Activated CD4-positive, alpha-beta T cell treated with anti-CD3 and anti-CD28 coated beads, Interleukin-2, amount 10 ng/mL, durations not matched to agents 7 days and 5 days (primary cell): Measurements from ENCODE around the gene TTC23. TPM values are rescaled to one million over a fixed set of nuclear protein-coding genes. Genes with fewer than 3 reads are reported as not detected.

Experiments used
- CTCF ChIA-PET: fragments of 350-600 bp; sonication (Branson Sonifier 250); formaldehyde crosslinking; loops from one replicate; lab custom pipeline; 2021; ENCODE audit warnings: antibody characterized with exemption; lab: Charles Lee
- POLR2A ChIA-PET: fragments of 350-600 bp; sonication (Branson Sonifier 250); formaldehyde crosslinking; loops from one replicate; lab custom pipeline; 2021; ENCODE audit warnings: antibody characterized with exemption; lab: Charles Lee
- DNase-seq: peaks from one replicate; pipeline ENCODE4 v3.0.0-alpha.2; 2020
- H3K27ac Mint-ChIP-seq: one replicate; pipeline ENCODE4 v1.8.0; 2021; ENCODE audit warnings: mild to moderate bottlenecking, moderate library complexity, mixed read lengths
- H3K27me3 Mint-ChIP-seq: one replicate; pipeline ENCODE4 v1.8.0; 2021; ENCODE audit warnings: mixed read lengths
- H3K36me3 Mint-ChIP-seq: one replicate; pipeline ENCODE4 v1.8.0; 2021; ENCODE audit warnings: low read depth, mixed read lengths
- H3K4me1 Mint-ChIP-seq: one replicate; pipeline ENCODE4 v1.8.0; 2021; ENCODE audit warnings: mixed read lengths
- H3K4me3 Mint-ChIP-seq: one replicate; pipeline ENCODE4 v1.8.0; 2021; ENCODE audit warnings: mild to moderate bottlenecking, moderate library complexity, mixed read lengths
- H3K9me3 Mint-ChIP-seq: one replicate; pipeline ENCODE4 v1.8.0; 2021; ENCODE audit warnings: mixed read lengths
- total RNA-seq, 2 experiments: library from RNA; stranded (reverse); gene quantifications; one replicate each; pipeline ENCODE4 v1.2.3, GENCODE V29; 2021

The TTC23 gene
- total RNA-seq, 2 experiments from 2014 or later = 1.6 to 3.1 TPM

DNA sequence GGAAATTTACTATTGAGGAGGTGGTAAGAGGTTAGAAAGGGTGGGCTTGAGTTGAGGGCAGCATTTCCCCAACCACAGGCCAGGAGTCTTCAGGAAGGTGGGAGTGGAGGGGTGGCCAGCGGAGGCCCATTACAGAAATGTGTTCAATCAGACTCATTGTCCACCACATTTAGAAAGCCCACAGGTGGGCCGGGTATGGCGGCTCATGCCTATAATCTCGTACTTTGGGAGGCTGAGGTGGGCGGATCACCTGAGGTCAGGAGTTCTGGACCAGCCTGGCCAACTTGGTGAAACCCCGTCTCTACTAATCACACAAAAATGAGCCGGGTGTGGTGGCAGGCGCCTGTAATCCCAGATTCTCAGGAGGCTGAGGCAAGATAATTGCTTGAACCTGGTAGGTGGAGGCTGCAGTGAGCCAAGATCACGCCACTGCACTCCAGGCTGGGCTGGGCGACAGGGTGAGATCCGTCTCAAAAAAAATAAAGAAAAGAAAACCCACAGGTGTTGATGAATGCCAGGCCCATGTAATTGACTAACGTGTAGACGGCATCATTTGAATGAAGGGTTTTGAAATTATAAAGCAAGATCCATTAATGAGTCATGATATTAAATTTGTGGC, 156.7 kb downstream of the TTC23 start:
- H3K4me1 Mint-ChIP-seq = peaks cover 7% of the 10 kb centered on the region
- H3K4me3 Mint-ChIP-seq = no peak overlapping the region
- POLR2A ChIA-PET = no interaction called here
- H3K27ac Mint-ChIP-seq = no peak overlapping the region
- no peak for DNase-seq
- H3K36me3 Mint-ChIP-seq = no peaks in the 10 kb centered on the region
- H3K27me3 Mint-ChIP-seq = peaks cover 7% of the 10 kb centered on the region
- H3K9me3 Mint-ChIP-seq = no peaks in the 10 kb centered on the region
- CTCF ChIA-PET = no interaction called here

DNA sequence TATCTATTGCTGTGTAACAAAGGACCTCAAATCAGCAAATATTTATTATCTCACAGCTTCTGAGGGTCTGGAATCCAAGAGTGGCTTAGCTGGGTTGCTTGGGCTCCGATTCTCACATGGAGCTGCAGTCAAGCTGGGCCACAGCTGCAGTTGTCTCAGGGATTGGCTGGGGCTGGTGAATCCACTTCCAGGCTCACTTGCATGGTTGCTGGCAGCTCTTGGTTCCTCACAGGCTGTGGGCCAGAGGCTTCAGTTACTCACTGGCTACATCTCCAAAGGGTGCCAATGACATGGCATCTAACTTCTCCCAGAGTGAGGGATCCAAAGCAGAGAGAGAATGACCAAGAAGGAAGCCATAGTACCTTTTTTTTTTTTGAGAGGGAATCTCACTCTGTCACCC, 158.4 kb downstream of the TTC23 start:
- Mint-ChIP-seq H3K4me1 (peaks cover 7% of the 10 kb centered on the region), H3K4me3 (no peak overlapping the region), H3K27me3 (peaks cover 10% of the 10 kb centered on the region), H3K27ac (no peak overlapping the region), H3K36me3 (no peaks in the 10 kb centered on the region), H3K9me3 (no peaks in the 10 kb centered on the region)
- CTCF ChIA-PET = interaction anchor here (0.6 to 1.8 kb wide), 2 partner anchors 14 to 816 kb away, joined by 4 to 7 read pairs; no protein-coding TSS in a partner anchor
- POLR2A ChIA-PET = no interaction called here
- DNase-seq = no peak

DNA sequence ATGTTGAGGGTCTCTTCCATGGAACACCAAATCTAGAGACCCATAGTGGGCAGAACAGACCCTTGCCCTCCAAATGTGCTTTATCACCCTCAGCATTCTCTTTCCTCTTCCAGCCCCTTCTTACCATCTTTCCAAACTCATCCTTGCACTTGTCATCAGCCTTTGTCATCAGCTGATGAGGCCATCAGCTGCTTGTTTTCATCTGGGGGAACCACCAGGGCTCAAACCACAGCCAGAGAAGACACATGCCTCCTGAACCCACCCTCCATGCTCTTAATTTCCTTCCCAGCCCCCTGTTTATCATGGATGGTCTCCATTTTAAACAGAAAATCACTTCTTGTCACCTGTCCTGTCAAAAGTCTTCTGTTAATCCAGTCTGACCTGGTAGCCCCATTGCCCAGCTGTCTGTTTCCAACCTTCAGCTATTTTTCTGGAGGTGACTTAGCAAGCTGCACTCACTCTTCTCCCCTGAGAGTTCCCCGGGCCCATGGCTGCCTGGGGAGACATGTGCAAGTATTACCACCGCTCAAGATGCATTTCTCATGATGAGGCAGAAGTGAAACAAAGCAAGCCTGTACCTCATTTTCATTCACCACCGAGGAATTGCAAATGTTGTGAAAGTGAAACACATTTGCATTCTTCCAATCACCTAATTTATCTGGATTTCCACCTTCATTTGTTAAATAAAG, 159.2 kb downstream of the TTC23 start:
- H3K27ac Mint-ChIP-seq = no peak overlapping the region
- CTCF ChIA-PET = no interaction called here
- H3K4me3 Mint-ChIP-seq = no peak overlapping the region
- POLR2A ChIA-PET = no interaction called here
- no peaks in the 10 kb centered on the region for H3K9me3 Mint-ChIP-seq
- peaks cover 10% of the 10 kb centered on the region for H3K27me3 Mint-ChIP-seq
- H3K36me3 Mint-ChIP-seq = no peaks in the 10 kb centered on the region
- H3K4me1 Mint-ChIP-seq = peaks cover 7% of the 10 kb centered on the region
- DNase-seq = no peak

DNA sequence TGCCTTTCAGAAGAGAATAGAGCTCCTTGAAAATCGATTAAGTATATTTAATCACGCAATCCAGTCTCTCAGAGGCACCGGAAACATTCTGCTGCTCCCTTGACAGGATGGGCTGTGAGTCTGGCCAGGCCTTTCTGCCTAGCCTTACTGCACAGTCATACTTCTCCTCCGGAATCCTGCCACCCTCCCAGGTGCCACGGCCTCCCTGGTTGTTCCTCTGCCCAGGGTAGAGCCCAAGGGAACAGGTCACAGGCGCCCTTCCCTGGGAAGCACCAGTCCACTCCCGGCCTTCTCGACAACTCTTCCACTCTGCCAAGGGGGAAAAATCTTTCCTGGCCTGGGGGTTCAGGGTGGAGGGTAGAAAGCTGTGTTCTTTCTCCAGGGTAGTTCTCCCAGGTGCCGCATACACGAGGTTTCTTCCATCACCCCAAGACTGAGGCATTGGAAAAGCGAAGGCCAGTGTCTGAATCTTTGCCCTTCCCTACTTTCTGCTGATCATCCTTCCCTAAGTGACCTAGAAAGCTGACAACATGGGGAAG, 161.9 kb downstream of the TTC23 start:
- no peaks in the 10 kb centered on the region for H3K9me3 Mint-ChIP-seq
- ChIA-PET POLR2A (no interaction called here), CTCF (interaction anchor here (0.9 to 1.1 kb wide), 2 partner anchors 11 to 28 kb away, joined by 3 to 7 read pairs; no protein-coding TSS in a partner anchor)
- H3K27me3 Mint-ChIP-seq = peaks cover 12% of the 10 kb centered on the region
- H3K4me3 Mint-ChIP-seq = no peak overlapping the region
- H3K36me3 Mint-ChIP-seq = no peaks in the 10 kb centered on the region
- H3K4me1 Mint-ChIP-seq = peaks cover 7% of the 10 kb centered on the region
- no peak for DNase-seq
- no peak overlapping the region for H3K27ac Mint-ChIP-seq

DNA sequence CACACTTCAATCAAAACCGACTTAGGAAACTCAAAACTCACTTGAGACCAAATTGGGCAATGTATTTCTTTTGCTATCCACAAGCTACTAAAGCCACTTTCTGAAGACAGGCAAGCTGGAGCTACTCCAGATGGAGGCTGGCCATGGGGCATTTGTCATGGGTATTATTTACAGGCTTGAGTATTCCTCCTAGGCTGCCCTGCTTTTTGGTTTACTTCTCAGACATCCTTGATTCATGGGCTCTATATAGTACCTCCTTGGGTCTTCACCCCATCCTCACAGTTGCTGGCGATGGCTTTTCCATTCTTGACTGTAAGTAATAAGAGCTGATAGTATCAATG, 163.1 kb downstream of the TTC23 start:
- DNase-seq = no peak
- Mint-ChIP-seq H3K9me3 (no peaks in the 10 kb centered on the region), H3K4me1 (peaks cover 7% of the 10 kb centered on the region), H3K4me3 (no peak overlapping the region), H3K27me3 (peaks cover 20% of the 10 kb centered on the region), H3K36me3 (no peaks in the 10 kb centered on the region), H3K27ac (no peak overlapping the region)
- POLR2A ChIA-PET = no interaction called here
- CTCF ChIA-PET = interaction anchor here (1.3 kb wide), 1 partner anchor 26 kb away, joined by 3 read pairs; no protein-coding TSS in a partner anchor

Other genes with a start within 250 kb of the TTC23 start
- gene PGPEP1L, start 241.8 kb downstream of the TTC23 start, total RNA-seq = not detected
- gene SYNM, start 144.5 kb downstream of the TTC23 start, total RNA-seq = under 1 TPM; 0.08 to 0.12 TPM
- 10 to 100 TPM; 19.2 to 26.0 TPM for gene LRRC28, start 1.9 kb upstream of the TTC23 start, total RNA-seq